ENCODE measurements around the gene RFC4.

The RFC4 gene

GRCh38 chr3:186742618-186743380 lies 63.5 kb downstream of the RFC4 start:
- no peak for DNase-seq
